Aorta (tissue), 5 donors: ENCODE results near the gene GPR17. TPM values are rescaled to one million over a fixed set of nuclear protein-coding genes. Genes with fewer than 3 reads are reported as not detected.
A peak's percentile ranks its signal among the peaks of the same experiment; 100 is the strongest.

Source experiments
- ATAC-seq: fragments of 200-7000 bp; cut with Tn5 transposase; one replicate; pipeline ENCODE4 v1.9.1; 2022; ENCODE audit warnings: moderate library complexity; ENCODE audit not compliant: low FRiP score
- DNase-seq, 2 donors: peaks; one replicate each; pipeline ENCODE4 v3.0.0-alpha.2; 2020
- H3K27ac ChIP-seq, 2 donors: one replicate each; pipeline ENCODE4 v1.5.1; 2013; ENCODE audit warnings: low read length in 2 of 2, mild to moderate bottlenecking in 2 of 2, moderate library complexity in 2 of 2, control low read depth in 1 of 2, inconsistent platforms in 1 of 2, low read depth in 1 of 2
- H3K27me3 ChIP-seq, 2 donors: one replicate each; pipeline ENCODE4 v1.6.1; 2013; ENCODE audit warnings: control low read depth in 1 of 2, low read length in 1 of 2, mild to moderate bottlenecking in 1 of 2, moderate library complexity in 1 of 2; ENCODE audit not compliant: insufficient read depth in 2 of 2, control insufficient read depth in 1 of 2
- H3K36me3 ChIP-seq, 2 donors: one replicate each; pipeline ENCODE4 v1.6.1; 2013; ENCODE audit warnings: control low read depth in 1 of 2, low read length in 1 of 2, mild to moderate bottlenecking in 1 of 2; ENCODE audit not compliant: insufficient read depth in 2 of 2, control insufficient read depth in 1 of 2
- H3K4me1 ChIP-seq, 2 donors: one replicate each; pipeline ENCODE4 v1.6.1; 2013; ENCODE audit warnings: low read length in 2 of 2, control low read depth in 1 of 2, mild to moderate bottlenecking in 1 of 2, moderate library complexity in 1 of 2; ENCODE audit not compliant: insufficient read depth in 2 of 2, control insufficient read depth in 1 of 2
- H3K4me3 ChIP-seq, 2 donors: one replicate each; pipeline ENCODE4 v1.5.1; 2013; ENCODE audit warnings: low read length in 2 of 2, control low read depth in 1 of 2, mild to moderate bottlenecking in 1 of 2
- H3K9me3 ChIP-seq: one replicate; pipeline ENCODE4 v1.6.1; 2013; ENCODE audit warnings: mild to moderate bottlenecking, low read length; ENCODE audit not compliant: control insufficient read depth
- WGBS, 2 donors: extraction: QIAGEN DNeasy Blood & Tissue Kit; methylation state at CpG; one replicate each; pipeline ENCODE4 v1.1.7; 2013; 5-methylcytosine and 5-hydroxymethylcytosine counted together
- intact Hi-C, 2 donors: fragments of 100-400 bp; cut with DNase I; formaldehyde crosslinking; loops; one replicate each; pipeline versions ENCODE4 v1.14.2 to v1.15.0; 2022
- polyA plus RNA-seq, 2 donors: library from polyadenylated mRNA; stranded (reverse); fragments of 200-250 nt; gene quantifications; one replicate each; pipeline ENCODE4 v1.2.3, GENCODE V29; 2013
- total RNA-seq, 2 donors: library from RNA; stranded (reverse); fragmentation: NEBNext Ultra II Directional; extraction: Animal tissue kit (Norgen Biotek cat#: 25700); gene quantifications; one replicate each; pipeline ENCODE4 v1.2.1, GENCODE V29; 2021
- donor health status: healthy with polysubstance abuse.
- donor health status: Bipolar disorder and iron deficiency.
- donor health status: DM: no; HTN: no; CAD: no.
- donor health status: DM: no; HTN: no; CAD: no.
- donor health status: DM: yes; HTN: yes; CAD: no.

GPR17 gene
- total and polyA plus RNA-seq, 4 donors = 0.16 to 3.7 (median 0.63) TPM; not detected in 1

GRCh38 chr2:127620866-127621265, 25.1 kb upstream of the GPR17 start:
- Histone ChIP-seq H3K27ac (no peak overlapping the region), H3K27me3 (no peaks in the 10 kb centered on the region), H3K4me3 (no peak overlapping the region), H3K36me3 (no peaks in the 10 kb centered on the region), H3K9me3 (no peaks in the 10 kb centered on the region), H3K4me1 (no peaks in the 10 kb centered on the region)
- 90 to 93% methylated on average over 3 of the region's 3 CpGs for WGBS, 2 donors
- intact Hi-C loops = no loop called here
- DNase-seq = no peak
- ATAC-seq = no peak

- no peak for ATAC-seq
- H3K4me3 ChIP-seq = no peak overlapping the region
- H3K9me3 ChIP-seq = no peaks in the 10 kb centered on the region
- peak in 1 of 2 donors; percentile 71 for DNase-seq
- H3K4me1 ChIP-seq = no peaks in the 10 kb centered on the region
- H3K27ac ChIP-seq = no peak overlapping the region
- WGBS, 2 donors = 97 to 98% methylated on average over 15 of the region's 15 CpGs
- no peaks in the 10 kb centered on the region for H3K27me3 ChIP-seq
- H3K36me3 ChIP-seq = no peaks in the 10 kb centered on the region
- intact Hi-C loops = no loop called here
These were observed 23.9 kb upstream of the GPR17 start for GRCh38 chr2:127621981-127622431.

GRCh38 chr2:127622561-127623387, 23.2 kb upstream of the GPR17 start:
- no peak overlapping the region for H3K27ac ChIP-seq
- no peak overlapping the region for H3K4me3 ChIP-seq
- no peaks in the 10 kb centered on the region for H3K9me3 ChIP-seq
- H3K36me3 ChIP-seq = no peaks in the 10 kb centered on the region
- intact Hi-C loops = no loop called here
- H3K27me3 ChIP-seq = no peaks in the 10 kb centered on the region
- H3K4me1 ChIP-seq = no peaks in the 10 kb centered on the region
- ATAC-seq (no peak), DNase-seq (peak; percentile 28 to 38)
- 96 to 98% methylated on average over 20 to 21 of the region's 21 CpGs for WGBS, 2 donors

- DNase-seq (peak; percentile 39 to 69), ATAC-seq (no peak)
- no peaks in the 10 kb centered on the region for H3K4me1 ChIP-seq
- no peaks in the 10 kb centered on the region for H3K9me3 ChIP-seq
- H3K36me3 ChIP-seq = no peaks in the 10 kb centered on the region
- intact Hi-C loops = no loop called here
- no peak overlapping the region for H3K4me3 ChIP-seq
- WGBS, 2 donors = 87 to 92% methylated on average over 36 to 38 of the region's 38 CpGs
- no peaks in the 10 kb centered on the region for H3K27me3 ChIP-seq
- H3K27ac ChIP-seq = no peak overlapping the region
These were observed 22.3 kb upstream of the GPR17 start for GRCh38 chr2:127623388-127624319.

- Histone ChIP-seq H3K27me3 (no peaks in the 10 kb centered on the region), H3K4me1 (no peaks in the 10 kb centered on the region), H3K27ac (no peak overlapping the region), H3K9me3 (no peaks in the 10 kb centered on the region), H3K36me3 (no peaks in the 10 kb centered on the region), H3K4me3 (no peak overlapping the region)
- ATAC-seq = no peak
- peak; percentile 21 to 62 for DNase-seq
- intact Hi-C loops = no loop called here
- 86 to 89% methylated on average over 5 of the region's 5 CpGs for WGBS, 2 donors
These were observed 21.6 kb upstream of the GPR17 start for GRCh38 chr2:127624320-127624755.

GRCh38 chr2:127624756-127625571, 21.0 kb upstream of the GPR17 start:
- no peak overlapping the region for H3K27ac ChIP-seq
- no peaks in the 10 kb centered on the region for H3K36me3 ChIP-seq
- H3K9me3 ChIP-seq = no peaks in the 10 kb centered on the region
- intact Hi-C loops = no loop called here
- DNase-seq (peak; percentile 41 to 68), ATAC-seq (no peak)
- H3K4me3 ChIP-seq = no peak overlapping the region
- no peaks in the 10 kb centered on the region for H3K4me1 ChIP-seq
- WGBS, 2 donors = 86 to 87% methylated on average over 23 of the region's 23 CpGs
- H3K27me3 ChIP-seq = no peaks in the 10 kb centered on the region

- Histone ChIP-seq H3K9me3 (no peaks in the 10 kb centered on the region), H3K36me3 (no peaks in the 10 kb centered on the region), H3K4me1 (no peaks in the 10 kb centered on the region), H3K27ac (no peak overlapping the region), H3K27me3 (no peaks in the 10 kb centered on the region), H3K4me3 (no peak overlapping the region)
- intact Hi-C loops = no loop called here
- peak; percentile 17 to 51 for DNase-seq
- no peak for ATAC-seq
- WGBS, 2 donors = 87 to 94% methylated on average over 2 of the region's 2 CpGs
These were observed 20.4 kb upstream of the GPR17 start for GRCh38 chr2:127625572-127625951.

GRCh38 chr2:127626175-127626574, 19.8 kb upstream of the GPR17 start:
- H3K27me3 ChIP-seq = no peaks in the 10 kb centered on the region
- no peaks in the 10 kb centered on the region for H3K36me3 ChIP-seq
- H3K4me3 ChIP-seq = no peak overlapping the region
- 57 to 67% methylated on average over 12 of the region's 12 CpGs for WGBS, 2 donors
- ATAC-seq (no peak), DNase-seq (peak; percentile 30 to 70)
- H3K27ac ChIP-seq = no peak overlapping the region
- H3K4me1 ChIP-seq = no peaks in the 10 kb centered on the region
- H3K9me3 ChIP-seq = no peaks in the 10 kb centered on the region
- intact Hi-C loops = no loop called here
